Cerebellar nuclear complex (tissue), 1 donor: ENCODE data around the gene FSCN2.
"Not testable (repeated sequence)": the region's sequence is repeated elsewhere in the genome, so short reads cannot be mapped to it uniquely, and the experiment has no call there.

ENCODE experiments used
- DNase-seq, 2 experiments: peaks; one replicate each; lab custom pipeline; 2025; lab: John Stamatoyannopoulos, UW

The FSCN2 gene

DNA sequence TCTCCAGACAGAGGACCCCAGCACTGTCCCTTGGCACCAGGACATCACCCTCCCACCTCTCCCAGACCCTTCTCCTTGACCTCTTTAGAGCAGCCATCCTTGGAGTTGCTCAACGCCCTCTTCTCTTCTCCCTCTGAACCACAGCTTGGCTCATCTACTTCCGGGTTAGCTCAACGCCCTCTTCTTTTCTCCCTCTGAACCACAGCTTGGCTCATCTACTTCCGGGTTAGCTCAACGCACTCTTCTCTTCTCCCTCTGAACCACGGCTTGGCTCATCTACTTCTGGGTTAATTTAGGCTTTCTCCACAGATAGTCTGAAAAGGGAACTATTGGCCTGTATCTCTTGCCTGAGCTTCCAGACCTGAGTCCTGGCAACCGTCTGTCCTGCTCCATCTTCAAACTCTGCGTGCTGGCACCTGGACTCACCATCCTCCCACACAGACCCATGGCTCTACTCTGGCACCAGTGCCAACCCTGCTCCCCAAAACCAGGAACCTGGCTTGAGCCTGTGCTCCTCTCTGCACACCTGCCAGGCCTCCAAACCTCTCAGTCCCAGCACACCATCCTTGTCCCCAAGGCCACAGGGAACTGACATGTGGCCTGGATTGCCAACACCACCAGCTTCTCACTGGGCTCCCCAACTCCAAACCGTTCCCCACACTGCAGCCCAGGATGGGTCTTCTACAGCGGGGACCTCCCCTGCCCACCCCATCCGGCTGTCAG, 49.3 kb downstream of the FSCN2 start:
- no peak for DNase-seq

DNA sequence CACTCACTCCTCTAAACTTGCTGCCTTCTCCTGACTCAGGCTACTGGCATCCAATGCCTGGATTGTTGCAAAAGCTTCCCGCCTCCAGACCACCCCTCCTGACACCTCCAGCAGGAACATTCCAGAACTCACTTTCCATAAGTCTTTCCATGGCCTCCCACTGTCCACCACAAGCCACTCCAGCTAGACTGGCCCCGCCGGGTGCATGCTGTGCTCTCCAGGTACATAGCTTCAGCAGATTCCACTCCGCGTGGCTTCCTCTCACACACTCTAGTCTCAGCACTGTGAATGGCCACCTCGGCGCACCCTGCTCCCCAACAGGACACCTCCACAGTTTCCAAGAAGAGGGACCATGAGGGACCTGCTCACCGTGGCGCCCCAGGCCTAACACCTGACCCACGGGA, 49.9 kb downstream of the FSCN2 start:
- DNase-seq = no peak

DNA sequence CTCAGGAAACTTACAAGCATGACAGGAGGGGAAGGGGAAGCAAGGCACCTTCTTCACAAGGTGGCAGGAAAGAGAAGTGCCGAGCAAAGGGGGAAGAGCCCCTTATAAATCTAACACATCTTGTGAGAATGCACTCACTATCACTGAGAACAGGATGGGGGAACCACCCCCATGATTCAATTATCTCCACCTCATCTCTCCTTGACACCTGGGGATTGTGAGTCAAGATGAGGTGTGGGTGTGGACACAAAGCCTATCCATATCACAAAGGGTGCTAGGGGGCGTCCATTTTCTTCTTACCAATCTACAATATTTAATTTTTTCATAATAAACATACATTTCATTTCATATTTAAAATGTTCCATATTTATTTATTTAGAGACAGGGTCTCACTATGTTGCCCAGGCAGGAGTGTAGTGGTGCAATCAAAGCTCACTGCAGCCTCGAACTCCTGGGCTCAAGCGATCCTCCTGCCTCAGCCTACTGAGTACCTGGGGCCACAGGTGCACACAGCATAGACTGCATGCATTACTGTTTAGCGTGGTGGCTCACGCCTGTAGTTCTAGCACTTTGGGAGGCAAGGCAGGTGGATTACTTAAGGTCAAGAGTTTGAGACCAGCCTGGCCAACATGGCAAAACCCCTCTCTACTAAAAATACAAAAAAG, 50.5 kb downstream of the FSCN2 start:
- DNase-seq = no peak

DNA sequence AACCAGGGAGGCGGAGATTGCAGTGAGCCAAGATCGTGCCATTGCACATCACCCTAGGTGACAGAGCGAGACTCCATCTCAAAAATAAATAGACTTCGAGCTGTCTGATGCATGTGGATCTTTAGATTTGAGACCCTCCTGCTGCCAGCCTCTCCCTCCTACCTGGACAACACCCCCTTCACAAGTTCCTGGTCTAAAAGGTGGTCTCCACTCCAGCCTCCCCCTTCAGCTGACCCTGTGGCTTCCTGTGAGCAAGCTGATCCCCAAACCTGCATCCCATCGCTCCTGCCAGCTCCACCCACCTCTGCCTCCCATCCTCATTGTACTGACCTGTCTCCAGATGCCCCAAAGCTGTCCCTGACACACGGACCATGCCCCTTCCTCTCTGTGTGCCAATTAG, 51.1 kb downstream of the FSCN2 start:
- no peak for DNase-seq

DNA sequence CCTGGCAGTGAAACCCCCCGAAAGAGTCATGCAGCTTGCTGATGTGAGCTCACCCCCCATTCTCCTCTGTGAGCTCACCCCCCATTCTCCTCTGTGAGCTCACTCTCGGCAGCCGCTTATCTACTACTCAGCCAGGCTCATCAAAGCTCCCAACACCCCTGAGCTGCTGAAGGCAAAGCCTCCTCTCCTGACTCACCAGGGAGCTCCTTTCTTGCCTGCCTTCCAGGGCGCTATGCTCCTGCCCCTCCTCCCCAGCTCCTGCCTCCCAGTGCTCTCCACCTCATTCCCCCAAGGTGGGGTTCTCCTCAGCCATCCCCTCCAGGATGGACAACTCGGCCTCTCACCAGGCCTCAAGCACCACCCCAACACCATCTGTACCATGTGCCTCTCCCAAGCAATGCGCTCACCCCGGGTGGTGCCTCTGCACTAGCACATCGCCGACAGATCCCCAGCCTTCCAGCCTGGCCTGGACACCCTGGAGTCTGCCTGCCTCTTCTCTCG, 51.7 kb downstream of the FSCN2 start:
- DNase-seq = no peak

DNA sequence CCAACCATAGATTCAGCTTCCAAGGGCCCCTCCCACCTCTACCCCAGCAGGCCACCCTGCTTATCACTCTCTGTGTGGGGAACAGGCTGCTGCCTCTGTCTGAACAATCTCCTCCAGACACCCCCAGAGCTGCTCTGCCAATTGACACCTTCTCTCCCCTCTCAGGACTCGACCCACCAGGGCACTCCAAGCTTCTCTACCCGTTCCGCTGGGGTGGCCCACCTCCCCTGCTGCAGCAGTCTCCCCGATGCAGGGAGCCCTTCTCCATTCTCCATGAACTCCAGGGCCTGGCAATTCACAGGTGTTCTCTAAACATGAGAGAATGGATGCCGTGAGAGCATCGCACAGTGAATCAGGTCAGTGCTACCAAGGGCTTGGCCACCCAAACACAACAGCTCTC, 52.3 kb downstream of the FSCN2 start:
- no peak for DNase-seq

DNA sequence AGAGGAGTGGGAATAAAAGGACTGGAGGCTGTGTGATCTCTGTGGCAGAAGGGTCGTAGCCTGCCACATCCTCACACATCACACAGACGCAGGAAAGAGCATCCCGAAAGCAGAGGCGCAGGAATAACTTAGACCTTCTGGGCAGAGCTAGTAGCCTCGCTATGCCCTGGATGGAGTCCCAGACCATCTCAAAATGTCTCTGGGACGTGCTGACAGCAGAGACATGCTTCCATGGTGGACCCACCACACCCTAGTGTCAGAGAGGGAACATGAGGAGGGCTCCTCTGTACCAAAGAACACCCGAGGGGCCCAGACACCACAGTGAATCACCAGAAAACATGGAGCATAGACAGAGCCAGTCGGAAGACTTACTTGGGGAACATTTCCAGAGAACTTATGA, 53.6 kb downstream of the FSCN2 start:
- no peak for DNase-seq

DNA sequence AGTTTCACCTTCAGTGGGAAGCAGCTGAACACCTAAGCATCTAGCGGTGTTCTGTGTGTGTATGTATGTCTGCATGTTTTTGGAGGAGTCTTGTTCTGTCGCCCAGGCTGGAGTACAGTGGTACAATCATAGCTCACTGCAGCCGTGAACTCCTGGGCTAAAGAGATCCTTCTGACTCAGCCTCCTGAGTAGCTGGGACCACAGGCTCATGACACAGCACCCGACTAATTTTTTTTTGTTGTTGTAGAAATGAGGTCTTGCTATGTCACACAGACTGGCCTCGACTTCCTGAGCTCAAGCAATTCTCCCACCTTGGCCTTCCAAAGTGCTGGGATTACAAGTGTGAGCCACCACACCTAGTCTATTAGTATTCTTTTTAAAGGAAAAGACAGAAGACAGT, 54.2 kb downstream of the FSCN2 start:
- DNase-seq = no peak

DNA sequence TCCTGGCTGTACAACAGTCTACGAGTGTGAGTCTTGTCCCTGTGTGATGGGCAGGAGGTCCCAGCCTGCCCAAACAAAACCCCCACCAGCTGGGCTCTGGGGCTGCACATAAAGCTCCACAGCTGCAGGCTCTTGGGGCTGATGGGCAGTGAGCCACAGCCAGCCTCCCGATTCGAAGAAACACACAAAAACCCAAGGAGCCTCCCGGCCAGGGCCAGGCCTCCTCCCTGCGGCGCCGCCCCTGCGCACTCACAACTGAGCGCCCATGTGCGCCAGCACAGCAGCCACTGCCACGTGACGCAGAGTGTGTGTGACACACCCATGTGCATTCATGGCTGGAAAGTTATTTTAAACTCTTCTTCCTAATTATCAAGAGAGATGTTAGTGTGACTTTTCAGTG, 54.6 kb downstream of the FSCN2 start:
- no peak for DNase-seq

DNA sequence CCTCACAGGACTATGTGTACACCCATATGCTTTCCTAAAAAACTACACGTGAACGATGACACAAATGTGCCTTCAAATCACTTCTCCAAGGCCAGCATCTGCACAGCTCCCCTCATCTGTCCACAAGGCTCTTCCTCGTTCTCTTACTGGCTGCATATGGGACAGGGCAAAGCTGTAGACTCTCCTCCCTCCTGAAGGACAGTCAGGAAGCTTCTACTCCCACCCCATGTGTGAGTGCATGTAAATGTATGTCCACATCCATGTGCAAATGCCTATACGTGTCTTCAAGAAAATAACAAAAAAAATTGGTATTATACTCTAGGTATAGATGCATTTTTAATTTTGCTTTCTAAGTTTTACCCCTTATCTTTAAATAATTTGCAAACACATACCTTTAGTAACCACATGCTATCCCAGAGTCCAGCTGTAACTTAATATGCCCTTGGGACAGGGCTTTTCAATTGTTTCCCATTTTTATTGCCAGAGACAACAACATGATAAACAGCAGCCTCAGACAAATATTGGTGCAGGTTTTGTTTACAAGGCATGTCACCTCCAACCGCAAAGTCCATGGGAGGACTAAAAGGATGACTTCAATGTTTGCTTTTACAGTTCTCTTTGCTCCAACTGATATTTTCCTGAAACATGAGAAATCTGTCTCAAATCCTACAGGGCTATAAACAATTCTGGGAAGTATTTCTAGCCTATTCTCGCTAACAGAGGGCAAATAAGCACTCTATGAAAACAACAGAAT, 55.6 kb downstream of the FSCN2 start:
- no peak for DNase-seq

DNA sequence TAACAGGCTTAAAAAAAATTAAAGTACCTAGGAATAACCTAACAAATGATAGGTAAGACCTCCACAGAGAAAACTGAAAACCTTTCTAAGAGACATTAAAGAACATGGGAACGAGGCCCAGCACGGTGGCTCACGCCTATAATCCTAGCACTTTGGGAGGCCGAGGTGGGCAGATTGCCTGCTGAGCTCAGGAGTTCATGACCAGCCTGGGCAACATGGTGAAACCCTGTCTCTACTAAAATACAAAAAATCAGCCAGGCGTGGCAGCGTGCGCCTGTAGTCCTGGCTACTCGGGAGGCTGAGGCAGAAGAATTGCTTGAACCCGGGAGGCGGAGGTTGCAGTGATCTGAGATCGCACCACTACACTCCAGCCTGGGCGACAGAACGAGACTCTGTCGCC, 56.6 kb downstream of the FSCN2 start:
- not testable (repeated sequence) for DNase-seq

DNA sequence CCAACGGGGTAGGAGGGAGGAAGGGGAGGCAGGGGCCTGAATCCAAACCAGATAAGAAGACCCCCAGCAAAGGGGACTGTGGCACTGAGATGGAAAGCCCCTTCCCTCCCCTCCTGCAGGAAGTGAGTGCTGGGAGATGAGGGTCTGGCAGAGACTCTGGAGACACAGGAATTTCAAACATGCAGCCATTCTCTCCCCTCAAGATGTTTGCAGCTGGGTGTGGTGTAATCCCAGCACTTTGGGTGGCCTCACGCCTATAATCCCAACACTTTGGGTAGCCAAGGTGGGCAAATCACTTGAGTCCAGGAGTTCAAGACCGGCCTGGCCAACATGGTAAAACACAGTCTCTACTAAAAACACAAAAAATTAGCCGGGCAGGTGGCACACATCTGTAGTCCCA, 57.9 kb downstream of the FSCN2 start:
- no peak for DNase-seq
